Fibroblast of skin of scalp (primary cell): ENCODE measurements around the gene TPRX1.
"Not testable (repeated sequence)": the region's sequence is repeated elsewhere in the genome, so short reads cannot be mapped to it uniquely, and the experiment has no call there.

Experiments used
- DNase-seq: peaks from one replicate; pipeline ENCODE4 v3.0.0-alpha.2; 2013

The TPRX1 gene

DNA sequence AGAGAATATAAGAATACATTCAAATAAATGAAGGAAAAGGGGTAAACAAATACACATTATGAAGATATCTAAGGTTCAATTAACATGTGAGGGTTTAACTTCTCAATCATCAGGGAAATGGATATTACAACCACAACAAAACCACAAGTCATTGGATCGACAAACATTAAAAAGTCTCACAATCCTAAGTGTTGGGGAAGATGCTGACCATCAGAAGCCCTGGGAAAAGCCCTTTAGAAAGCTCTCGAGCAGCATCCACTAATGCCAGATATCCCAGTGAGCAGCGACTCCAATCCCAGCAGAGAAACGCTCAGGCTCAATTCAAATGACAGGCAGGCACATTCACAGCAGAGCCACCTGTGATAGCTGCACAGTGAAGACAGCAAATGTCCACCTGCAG, 3.1 kb downstream of the TPRX1 start:
- DNase-seq: no peak

DNA sequence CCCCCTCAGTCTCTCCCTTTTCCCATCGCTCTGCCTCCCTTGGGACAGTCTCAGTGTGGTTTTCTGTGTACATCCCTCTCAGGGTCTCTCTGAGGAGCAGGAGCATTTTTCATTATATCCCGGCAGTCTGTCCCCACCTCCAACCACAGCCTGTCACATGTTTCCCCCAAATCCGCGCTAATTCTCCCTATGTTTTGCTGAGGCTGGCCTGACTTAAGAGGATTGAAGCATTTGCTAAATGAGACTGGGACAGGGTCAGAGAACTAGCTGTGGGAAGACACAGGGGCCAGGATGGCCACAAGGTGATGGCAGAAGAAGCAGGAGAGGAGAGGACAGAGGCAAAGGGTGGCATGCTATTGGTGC, 5.5 kb downstream of the TPRX1 start:
- DNase-seq: no peak

DNA sequence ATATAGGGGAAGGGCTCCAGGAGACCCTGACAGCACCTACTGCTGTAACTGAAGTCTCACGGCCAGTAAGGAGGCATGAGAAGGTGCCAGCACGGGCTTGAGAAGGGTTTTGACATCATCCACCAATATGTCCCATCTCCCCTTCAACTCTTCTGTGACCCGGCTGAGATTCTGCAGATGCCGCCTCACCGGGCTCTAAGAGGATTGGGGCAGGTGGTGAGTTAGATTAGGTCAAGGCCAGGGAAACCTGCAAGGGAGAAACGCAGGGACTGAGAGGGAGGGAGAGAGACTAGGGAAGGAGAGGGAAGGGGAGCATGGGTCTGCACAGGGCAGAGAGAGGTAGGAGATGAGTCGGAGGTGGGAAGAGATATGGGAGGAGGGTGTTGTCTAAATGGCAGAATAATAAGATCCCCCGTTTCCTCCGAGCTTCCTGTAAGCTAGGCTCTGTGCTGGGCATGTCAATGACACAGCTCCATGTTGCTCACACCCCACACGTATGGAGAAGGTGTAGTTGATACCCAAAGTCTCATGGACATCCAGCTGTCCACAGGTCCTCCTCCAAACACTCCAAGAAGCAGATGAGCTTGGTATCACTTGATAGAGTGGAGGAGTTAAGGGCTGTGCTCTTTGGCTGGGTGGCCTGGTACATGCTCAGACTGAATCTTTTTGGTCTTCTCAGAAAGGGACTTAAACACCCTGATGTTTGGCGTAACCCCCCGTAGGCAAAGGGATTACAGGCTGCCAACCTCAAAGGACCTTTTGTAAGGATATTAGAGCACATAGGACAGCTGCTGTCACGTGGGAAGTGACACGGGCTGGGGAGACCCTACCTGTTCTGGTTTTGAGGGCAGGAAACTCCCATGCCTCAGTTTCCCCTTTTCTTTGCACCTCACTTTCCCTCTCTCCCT, 6.1 kb downstream of the TPRX1 start:
- DNase-seq: no peak

DNA sequence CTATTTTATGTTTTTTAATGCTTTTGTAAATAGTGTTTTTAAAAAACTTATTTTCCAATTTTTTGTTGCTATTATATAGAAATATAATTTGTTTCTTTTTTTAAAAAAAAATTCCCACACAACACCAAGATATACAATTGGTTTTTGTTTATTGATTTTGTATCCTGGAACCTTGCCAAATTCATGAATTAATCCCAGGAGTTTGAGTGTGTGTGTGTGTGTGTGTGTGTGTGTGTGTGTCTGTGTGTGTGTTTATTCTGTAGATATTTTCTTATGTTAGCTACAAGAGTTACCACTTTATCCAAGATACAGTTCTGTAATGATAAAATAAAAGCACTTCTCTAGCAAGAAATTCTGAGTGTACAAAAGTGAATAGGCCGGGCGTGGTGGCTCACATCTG, 7.6 kb downstream of the TPRX1 start:
- DNase-seq: no peak

DNA sequence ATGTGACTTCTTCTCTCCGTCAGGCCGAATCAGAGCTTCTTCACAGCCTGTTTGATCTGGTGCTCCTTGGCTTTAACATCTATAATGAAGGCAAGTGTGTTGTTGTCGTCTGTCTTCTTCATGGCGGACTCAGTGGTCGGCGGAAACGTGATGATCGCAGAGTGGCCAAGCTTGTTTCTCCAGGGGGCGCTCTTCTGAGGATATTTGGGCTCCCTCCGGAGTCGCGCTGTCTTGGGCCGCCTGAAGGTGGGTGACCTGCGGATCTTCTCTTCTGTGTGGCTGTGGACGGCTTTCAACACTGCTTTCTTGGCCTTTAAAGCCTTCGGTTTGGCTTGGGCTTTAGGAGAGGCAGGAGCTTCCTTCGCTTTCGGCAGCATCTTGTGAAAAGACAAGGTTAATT, 9.8 kb downstream of the TPRX1 start:
- no peak for DNase-seq

DNA sequence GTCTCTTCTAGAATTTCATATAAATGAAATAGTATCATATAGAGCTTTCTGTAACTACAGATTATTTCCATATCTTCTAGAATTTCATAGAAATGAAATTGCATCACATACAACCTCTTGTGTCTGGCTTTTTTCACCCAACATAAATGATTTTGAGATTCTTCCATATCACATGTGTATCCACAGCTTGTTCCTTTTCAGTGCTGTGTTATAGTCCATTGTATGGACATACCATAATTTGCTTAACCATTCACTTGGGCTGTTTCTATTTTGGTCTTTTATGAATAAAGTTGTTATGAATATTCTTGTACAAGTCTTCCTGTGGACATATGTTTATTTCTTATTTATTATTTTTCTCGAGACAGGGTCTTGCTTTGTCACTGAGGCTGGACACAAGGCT, 11.7 kb downstream of the TPRX1 start:
- DNase-seq: no peak

DNA sequence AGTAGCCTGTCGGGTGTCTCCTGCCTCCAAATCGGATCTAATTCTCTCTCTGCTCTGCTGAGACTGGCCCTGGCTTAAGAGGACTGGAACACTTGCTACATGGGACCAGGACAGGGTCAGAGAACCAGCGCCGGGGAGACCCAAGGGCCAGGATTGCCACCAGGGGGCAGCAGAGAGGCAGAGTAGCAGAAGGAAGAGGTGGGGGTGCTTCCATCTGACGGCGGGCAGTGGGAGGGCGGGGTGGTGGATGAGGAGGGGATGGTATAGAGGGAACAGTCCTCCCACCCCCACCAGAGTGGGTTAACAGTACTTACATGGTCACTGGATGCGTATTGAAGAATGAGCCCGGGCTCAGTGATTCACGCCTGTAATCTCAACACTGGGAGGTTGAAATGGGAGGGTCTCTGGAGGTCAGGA, 13.9 kb downstream of the TPRX1 start:
- DNase-seq: peak; percentile 72

DNA sequence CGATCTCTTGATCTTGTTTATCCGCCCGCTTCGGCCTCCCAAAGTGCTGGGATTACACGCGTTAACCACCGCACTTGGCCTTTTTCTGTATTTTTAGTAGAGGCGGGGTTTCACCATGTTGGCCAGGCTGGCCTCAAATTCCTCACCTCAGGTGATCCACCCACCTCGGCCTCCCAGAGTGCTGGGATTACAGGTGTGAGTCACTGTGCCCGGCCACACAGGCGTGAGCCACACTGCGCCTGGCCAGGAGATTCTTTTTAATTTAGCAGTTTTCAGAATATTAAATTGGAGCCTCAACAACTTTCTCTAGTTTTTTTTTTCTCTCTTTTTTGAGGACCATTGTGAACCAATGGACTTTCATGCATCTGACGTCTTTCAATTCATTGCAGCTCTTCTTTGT, 14.5 kb downstream of the TPRX1 start:
- not testable (repeated sequence) for DNase-seq

DNA sequence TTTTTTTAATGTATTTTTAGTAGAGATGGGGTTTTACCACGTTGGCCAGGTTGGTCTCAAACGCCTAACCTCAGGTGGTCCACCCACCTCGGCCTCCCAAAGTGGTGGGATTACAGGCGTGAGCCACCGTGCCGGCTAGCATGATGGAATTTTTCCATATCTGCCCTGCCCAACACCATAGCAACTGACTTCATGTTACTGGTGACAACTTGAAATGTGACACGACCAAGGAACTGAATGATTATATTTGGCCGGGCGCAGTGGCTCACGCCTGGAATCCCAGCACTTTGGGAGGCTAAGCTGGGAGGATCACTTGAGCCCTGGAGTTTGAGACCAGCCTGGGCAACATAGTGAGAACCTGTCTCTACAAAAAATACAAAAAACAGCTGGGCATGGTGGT, 17.0 kb downstream of the TPRX1 start:
- DNase-seq: not testable (repeated sequence)

DNA sequence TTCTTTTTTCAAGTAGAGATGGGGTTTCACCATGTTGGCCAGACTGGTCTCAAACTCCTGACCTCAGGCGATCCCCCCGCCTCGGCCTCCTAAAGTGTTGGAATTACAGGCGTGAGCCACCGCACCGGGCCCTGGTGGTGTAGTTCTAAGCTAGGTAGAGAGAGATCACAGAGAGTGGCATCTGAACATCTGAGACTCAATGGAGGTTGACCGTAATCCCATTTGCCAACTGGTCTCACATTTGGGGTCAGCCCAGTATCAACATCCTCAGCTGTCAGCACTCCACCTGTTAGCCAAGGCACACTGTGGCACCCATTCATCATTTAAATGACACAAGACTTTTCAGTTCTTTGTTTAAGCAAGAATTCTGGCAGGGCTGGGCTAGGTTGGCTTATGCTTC, 17.8 kb downstream of the TPRX1 start:
- no peak for DNase-seq

DNA sequence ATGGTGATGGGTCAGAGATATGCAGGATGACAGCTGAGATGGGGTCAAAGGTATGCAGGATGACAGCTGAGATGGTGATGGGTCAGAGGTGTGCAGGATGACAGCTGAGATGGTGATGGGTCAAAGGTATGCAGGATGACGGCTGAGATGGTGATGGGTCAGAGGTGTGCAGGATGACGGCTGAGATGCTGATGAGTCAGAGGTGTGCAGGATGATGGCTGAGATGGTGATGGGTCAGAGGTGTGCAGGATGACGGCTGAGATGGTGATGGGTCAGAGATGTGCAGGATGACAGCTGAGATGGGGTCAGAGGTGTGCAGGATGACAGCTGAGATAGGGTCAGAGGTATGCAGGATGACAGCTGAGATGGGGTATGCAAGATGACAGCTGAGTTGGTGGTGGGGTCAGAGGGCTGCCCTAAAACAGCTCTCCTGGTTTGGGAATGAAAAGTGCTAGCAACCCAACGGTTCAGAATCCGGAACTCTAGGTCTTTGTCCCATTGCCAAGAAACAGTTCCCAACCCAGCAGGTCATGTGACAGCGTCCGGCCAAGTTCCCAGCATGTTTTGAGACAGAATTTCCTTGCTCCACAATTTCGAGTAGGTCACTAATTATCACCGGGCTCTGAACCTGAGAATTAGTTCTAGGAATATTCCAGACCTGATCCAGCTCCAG, 22.6 kb downstream of the TPRX1 start:
- DNase-seq: no peak

DNA sequence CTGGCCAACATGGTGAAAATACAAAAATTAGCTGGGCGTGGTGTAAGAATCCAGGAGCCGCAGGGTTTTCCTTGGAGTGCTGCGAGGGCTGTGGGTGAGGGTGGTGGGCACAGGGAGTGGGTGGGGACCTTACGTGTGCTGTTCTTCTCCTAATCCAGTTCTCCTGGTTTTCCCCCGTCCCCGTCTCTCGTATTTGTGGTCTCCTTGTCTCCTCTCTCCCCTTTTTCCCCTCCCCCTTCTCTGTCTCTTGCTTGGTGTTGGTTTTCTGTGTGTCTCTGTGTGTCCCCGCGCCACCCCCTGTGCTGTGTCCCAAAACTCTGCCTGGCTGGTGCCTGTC, 24.2 kb downstream of the TPRX1 start:
- DNase-seq: no peak

DNA sequence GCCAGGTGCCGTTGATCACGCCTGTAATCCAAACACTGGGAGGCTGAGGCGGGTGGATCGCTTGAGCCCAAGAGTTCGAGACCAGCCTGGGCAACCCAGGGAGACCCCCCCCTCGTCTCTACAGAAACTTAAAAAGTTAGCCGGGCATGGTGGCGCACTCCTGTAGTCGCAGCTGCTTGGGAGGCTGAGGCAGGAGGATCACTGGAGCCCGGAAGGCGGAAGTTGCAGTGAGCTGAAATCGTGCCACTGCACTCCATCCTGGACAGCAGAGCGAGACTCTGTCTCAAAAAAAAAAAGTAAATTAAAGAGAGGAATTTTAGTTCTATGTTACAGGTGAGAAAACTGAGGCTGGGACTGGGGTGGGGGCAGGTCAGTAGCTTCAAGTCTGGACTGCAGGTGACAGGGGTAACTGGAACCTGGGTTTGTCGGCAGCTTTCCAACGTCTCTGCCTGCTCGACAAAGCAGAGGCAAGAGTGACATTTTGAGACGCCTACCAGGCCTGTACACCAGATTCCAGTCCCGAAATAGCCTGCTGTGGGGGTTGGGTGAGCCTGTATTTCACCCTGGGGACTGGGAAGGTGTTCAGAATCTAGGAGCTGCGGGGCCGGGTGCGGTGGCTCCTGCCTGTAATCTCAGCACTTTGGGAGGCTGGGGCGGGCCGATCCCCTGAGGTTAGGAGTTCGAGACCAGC, 24.7 kb downstream of the TPRX1 start:
- DNase-seq: peak; percentile 33

DNA sequence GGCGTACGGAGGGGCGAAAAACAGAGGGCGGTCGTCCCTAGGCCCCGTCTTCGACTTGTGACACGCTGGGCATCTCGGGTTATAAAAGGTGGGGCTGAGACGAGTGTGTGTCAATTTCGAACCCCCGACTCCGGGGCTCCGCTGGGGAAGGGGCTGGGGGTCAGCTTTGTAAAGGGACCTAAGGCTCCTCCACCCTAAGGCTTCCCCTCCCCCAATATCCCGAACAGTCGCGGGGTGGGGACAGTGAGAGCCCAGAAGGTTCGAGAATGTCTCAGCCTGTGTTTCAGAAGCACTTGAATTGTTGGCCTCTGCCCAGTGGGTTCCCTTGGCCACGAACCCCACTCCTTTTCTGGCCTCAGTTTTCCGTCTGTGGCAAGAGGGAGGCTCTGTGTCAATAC, 25.4 kb downstream of the TPRX1 start:
- peak; percentile 18 for DNase-seq

DNA sequence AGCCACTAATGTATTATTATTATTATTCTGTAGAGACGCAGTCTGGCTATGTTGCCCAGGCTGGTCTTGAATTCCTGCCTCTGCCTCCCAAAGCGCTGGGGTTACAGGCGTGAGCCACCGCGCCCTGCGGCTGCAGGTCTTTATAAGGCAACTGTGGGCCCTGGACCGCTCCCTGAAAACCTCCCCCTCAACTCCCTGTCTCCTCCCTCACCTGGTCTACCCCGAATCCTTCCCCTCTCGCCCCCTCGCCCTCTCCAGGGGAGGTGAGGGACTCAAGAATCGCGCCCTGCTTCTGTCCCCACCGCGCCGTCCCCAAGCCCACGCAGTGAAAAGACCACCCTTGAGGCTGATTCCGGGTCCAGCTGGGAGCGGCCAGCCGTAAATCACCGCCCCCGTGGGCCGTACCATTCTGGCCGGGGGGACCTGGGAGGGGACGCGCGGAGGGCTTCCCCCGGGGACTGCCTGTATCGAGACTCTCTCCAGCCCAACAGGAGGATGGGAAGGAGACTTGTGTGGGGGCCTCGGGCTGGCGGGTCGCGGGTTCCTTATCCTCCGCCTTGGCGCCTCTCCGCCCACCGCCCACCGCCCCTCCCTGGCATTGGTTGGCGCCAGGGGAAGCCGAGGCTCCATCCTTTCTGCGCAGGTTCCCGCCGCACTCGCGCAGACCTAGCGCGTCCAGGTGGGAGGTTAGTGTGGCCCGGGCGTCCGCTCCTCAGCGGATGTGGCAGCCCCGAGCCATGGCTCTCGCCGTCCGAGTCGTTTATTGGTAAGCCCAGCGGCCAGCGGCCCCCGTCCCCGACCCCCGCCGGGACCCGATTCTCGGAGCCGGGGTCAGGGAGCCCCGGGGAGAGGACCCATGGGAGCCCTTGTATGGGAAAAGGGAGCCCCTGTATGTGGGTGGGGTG, 26.1 kb downstream of the TPRX1 start, which contains the start of gene SELENOW:
Gene SELENOW, plus strand, starts transcription at position 655 of the 905 bp plus-strand sequence. Its CDS starts 83 bp downstream, at position 738.
- peak; percentile 82 for DNase-seq

DNA sequence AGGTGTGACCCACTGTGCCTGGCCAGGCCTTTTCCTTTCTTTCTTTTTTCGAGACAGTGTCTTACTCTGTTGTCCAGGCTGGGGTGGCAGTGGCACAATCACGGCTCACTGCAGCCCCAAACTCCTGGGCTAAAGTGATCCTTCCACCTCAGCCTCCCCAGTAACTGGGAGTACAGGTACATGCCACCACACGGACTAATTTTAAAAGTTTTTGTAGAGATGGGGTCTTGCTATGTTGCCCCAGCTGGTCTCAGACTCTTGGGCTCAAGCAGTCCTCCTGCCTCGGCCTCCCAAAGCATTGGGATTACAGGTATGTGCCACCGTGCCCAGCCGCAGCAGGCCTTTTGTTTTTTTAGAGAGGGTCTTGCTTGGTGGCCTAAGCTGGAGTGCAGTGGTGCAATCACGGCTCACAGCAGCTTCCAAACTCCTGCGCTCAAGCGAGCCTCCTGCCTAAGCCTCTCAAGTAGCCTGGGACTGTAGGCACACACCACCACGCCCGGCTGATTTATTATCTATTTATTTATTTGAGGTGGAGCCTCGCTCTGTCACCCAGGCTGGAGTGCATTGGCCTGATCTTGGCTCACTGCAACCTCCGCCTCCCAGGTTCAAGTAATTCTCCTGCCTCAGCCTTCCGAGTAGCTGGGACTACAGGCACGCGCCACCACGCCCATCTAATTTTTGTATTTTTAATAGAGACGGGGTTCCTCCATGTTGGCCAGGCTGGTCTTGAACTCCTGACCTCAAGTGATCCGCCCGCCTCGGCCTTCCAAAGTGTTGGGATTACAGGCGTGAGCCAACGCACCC, 26.9 kb downstream of the TPRX1 start:
- not testable (repeated sequence) for DNase-seq

DNA sequence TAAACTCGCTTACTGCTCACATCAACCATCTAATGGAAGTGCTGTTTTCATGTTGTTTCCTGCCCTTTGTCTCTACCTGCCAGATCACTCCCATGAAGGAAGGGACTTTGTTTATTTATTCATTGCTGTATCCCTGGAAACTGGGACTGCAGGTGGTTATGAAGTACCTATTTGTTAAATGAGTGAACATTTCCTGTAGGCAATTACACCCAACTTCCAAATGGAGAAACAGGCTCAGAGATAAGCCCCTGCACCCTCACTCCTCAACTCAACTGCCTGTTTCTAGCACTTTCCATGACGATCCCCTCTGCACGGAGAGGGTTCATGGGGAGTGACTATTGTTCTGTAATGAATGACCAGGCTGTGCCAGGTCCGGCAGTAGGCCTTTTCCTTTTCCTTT, 27.8 kb downstream of the TPRX1 start:
- no peak for DNase-seq

DNA sequence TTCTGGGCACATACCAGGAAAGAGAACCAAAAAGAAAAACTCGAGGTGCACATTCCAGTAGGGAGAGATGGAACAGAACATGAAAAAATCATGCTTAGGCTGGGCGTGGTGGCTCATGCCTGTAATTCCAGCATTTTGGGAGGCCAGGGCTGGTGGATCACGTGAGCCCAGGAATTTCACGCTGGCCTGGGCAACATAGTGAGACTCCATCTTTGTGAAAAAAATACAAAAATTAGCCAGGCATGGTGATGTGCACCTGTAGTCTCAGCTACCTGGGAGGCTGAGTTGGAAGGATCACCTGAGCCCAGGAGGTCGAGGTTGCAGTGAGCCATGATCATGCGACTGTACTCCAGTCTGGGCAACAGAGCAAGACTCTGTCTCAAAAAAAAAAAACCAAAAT, 33.1 kb downstream of the TPRX1 start:
- DNase-seq: not testable (repeated sequence)

DNA sequence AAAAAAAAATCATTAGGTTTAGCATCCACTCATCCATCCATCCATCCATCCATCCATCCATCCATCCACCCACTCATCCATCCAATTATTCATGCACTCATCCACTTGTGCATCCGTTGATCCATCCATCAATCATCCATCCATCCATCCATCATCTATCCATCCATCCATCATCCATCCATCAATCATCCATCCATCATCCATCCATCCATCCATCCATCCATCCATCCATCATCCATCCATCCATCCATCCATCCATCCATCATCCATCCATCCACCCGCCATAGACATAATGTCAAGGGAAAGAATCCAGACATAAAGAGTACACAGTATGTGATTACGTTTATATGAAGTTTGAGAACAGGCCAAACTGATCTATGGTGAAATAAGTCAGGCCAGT, 34.8 kb downstream of the TPRX1 start:
- no peak for DNase-seq

DNA sequence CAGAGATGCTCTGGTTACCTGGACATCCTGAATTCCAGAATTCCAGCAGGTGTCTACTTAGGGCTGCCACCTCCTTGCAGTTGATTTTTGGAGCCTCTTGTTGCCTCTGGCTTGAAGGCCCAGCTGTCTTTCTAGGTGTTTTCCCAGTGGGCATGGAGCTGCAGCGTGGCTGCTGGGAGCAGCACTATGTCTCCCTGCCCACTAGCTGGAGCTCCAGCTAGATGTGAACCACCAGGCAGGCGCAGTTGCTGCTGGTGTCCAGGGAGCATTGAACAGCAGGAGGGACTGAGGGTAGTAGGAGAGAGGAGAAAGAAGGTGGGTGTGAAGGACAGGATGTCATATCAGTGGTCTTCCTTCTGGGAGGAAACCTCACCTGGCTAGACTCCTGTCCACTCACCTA, 35.7 kb downstream of the TPRX1 start:
- no peak for DNase-seq

DNA sequence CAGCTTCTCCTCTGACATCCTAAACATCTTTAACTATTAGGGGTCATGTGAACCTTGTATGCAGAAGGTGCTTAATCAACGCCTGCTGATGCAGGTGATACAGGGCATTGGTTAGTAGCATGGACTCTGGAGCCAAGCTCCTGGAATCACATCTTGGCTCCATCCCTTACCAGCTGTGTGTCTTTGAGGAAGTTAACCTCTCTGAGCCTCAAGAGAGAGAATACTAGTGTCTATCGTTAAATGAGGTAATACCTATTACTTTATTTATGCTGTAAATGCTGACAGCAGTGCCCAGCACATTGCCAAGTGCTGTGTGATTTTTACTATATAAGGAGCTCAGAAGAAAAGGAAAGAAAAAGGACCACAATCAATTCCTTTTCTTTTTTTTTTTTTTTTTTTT, 37.0 kb downstream of the TPRX1 start:
- DNase-seq: no peak

DNA sequence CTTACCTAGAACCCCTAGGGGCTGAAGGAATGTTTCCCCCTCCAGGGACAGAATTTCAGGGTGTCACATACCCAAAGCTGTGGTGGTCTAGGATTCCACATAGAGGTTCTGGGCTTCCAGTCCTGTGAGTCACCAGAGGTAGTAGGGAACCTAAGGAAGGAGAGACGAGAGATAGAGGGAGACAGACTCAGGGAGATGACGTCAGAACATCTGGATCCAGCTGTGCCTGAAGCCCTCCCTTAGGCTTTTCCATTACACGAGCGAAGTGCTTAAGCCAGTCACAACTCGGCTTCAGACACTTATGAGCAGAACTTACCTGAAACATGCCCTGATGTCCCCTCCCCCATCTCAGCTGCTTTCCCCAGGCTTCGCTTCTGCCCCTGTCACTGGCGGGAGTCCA, 37.7 kb downstream of the TPRX1 start:
- DNase-seq: no peak
